Transverse colon (tissue), 4 donors: Measurements from ENCODE around the gene TUBB3. TPM values are rescaled to one million over a fixed set of nuclear protein-coding genes. Genes with fewer than 3 reads are reported as not detected.

Experiments used
- DNase-seq: peaks from one replicate; pipeline ENCODE4 v3.0.0-alpha.2; 2019
- H3K27ac ChIP-seq, 4 donors: fragments of 200-600 bp; sonication (generic); 2 replicates each; pipeline ENCODE4 v1.5.1; 2016 to 2018; ENCODE audit warnings: inconsistent platforms in 4 of 4
- H3K27me3 ChIP-seq: fragments of 200-600 bp; sonication (generic); 2 replicates; pipeline ENCODE4 v1.5.1; 2017; ENCODE audit warnings: inconsistent platforms
- H3K36me3 ChIP-seq, 4 donors: fragments of 200-600 bp; sonication (generic); 2 replicates each; pipeline ENCODE4 v1.5.1; 2017 to 2019; ENCODE audit warnings: inconsistent platforms in 4 of 4
- H3K4me1 ChIP-seq, 4 donors: fragments of 200-600 bp; sonication (generic); 2 replicates each; pipeline ENCODE4 v1.5.1; 2017 to 2020; ENCODE audit warnings: inconsistent platforms in 4 of 4
- H3K4me3 ChIP-seq, 4 donors: fragments of 200-600 bp; sonication (generic); 1 replicate in 1 of 4; 2 replicates in 3 of 4; pipeline versions ENCODE4 v1.5.1 to v1.6.1; 2017 to 2019; ENCODE audit warnings: inconsistent platforms in 4 of 4
- H3K9me3 ChIP-seq, 2 donors: fragments of 200-600 bp; sonication (generic); 2 replicates each; pipeline ENCODE4 v1.5.1; 2017 to 2019; ENCODE audit warnings: inconsistent platforms in 2 of 2
- EP300 ChIP-seq: sonication (generic); formaldehyde crosslinking; IDR thresholded peaks from one replicate; pipeline ENCODE4 v1.6.1; 2017; ENCODE audit warnings: antibody characterized with exemption, low read depth
- POLR2A ChIP-seq: fragments of 450-650 bp; IDR thresholded peaks from one replicate; pipeline ENCODE4 v1.6.1; 2016; ENCODE audit warnings: antibody characterized with exemption, mild to moderate bottlenecking, moderate library complexity
- POLR2AphosphoS5 ChIP-seq, 3 donors: sonication (generic); formaldehyde crosslinking; IDR thresholded peaks; one replicate each; pipeline ENCODE4 v1.6.1; 2016; ENCODE audit warnings: antibody characterized with exemption in 3 of 3
- WGBS, 2 donors: methylation state at CpG; one replicate each; pipeline ENCODE4 v1.1.5; 2018; ENCODE audit warnings: low coverage in 1 of 2; 5-methylcytosine and 5-hydroxymethylcytosine counted together
- in situ Hi-C, 4 donors: fragments of 200-750 bp; cut with MboI; loops; one replicate each; pipeline versions ENCODE4 v1.15.0 to v1.15.1; 2017; ENCODE audit warnings: low sequenced_read_pairs in 3 of 4, low pct_ligation_motif_present in 1 of 4, low pct_unique_long_range_greater_than_20kb in 1 of 4
- intact Hi-C: fragments of 100-400 bp; cut with DNase I; formaldehyde crosslinking; loops from one replicate; pipeline ENCODE4 v1.15.1; 2023; ENCODE audit warnings: low total_unique reads
- total RNA-seq, 4 donors: library from RNA; depleted of rRNA; stranded (reverse); fragments of >200 nt; gene quantifications; one replicate each; pipeline ENCODE4 v1.1.0, GENCODE V29; 2016
- TF ChIP-seq, protein P1 (sequence below), 5 experiments: fragments of 200-600 bp in 3 of 5; fragments of 450-650 bp in 2 of 5; sonication (generic) in 3 of 5; IDR thresholded peaks; 1 replicate in 2 of 5; 2 replicates in 3 of 5; pipeline ENCODE4 v1.5.1; 2016 to 2017; ENCODE audit warnings: antibody characterized with exemption in 5 of 5, inconsistent platforms in 3 of 5, mild to moderate bottlenecking in 2 of 5, moderate library complexity in 1 of 5

The TUBB3 gene
- total RNA-seq, 4 donors from 2014 or later = 2.4 to 12.7 (median 4.6) TPM

GRCh38 chr16:89958596-89958995, 35.5 kb downstream of the TUBB3 start:
- Histone ChIP-seq H3K4me3 (no peak overlapping the region), H3K4me1 (no peaks in the 10 kb centered on the region), H3K27me3 (no peaks in the 10 kb centered on the region), H3K36me3 (peaks cover 0 to 5% (median 2%) of the 10 kb centered on the region in 4 donors), H3K27ac (no peak overlapping the region), H3K9me3 (no peaks in the 10 kb centered on the region)
- intact Hi-C loops (no loop called here), in situ Hi-C loops (no loop called here)
- no peak for DNase-seq
- WGBS, 2 donors = 66 to 96% methylated on average over 6 to 10 of the region's 10 CpGs
- TF ChIP-seq, protein P1, sequence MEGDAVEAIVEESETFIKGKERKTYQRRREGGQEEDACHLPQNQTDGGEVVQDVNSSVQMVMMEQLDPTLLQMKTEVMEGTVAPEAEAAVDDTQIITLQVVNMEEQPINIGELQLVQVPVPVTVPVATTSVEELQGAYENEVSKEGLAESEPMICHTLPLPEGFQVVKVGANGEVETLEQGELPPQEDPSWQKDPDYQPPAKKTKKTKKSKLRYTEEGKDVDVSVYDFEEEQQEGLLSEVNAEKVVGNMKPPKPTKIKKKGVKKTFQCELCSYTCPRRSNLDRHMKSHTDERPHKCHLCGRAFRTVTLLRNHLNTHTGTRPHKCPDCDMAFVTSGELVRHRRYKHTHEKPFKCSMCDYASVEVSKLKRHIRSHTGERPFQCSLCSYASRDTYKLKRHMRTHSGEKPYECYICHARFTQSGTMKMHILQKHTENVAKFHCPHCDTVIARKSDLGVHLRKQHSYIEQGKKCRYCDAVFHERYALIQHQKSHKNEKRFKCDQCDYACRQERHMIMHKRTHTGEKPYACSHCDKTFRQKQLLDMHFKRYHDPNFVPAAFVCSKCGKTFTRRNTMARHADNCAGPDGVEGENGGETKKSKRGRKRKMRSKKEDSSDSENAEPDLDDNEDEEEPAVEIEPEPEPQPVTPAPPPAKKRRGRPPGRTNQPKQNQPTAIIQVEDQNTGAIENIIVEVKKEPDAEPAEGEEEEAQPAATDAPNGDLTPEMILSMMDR (IDR thresholded peaks at IDR 0.05) = no peak
- TF ChIP-seq POLR2AphosphoS5 (IDR thresholded peaks at IDR 0.05) (no peak), POLR2A (no peak), EP300 (no peak)

DNA sequence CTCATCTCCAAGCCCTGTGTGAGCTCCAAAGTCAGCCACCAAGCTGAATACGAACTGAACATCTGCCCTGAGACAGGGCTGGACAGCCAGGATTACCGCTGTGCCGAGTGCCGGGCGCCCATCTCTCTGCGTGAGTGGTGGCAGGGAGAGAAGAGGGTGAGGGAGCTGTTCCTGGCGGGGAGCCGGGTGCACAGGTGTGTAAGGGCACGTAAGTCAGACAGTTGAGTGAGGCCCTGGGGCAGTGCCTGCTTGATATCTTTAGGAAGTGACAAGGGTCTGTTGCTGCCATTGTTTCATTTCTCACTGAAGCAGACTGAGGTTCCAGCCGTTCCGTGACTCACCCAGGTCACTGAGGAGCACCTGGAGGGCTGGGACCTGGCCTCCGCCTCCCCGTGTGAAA, 37.8 kb downstream of the TUBB3 start:
- WGBS, 2 donors = 87 to 93% methylated on average over 3 to 13 of the region's 13 CpGs
- H3K27me3 ChIP-seq = no peaks in the 10 kb centered on the region
- H3K36me3 ChIP-seq = peaks cover 0 to 5% (median 2%) of the 10 kb centered on the region in 4 donors
- H3K9me3 ChIP-seq = no peaks in the 10 kb centered on the region
- no peak overlapping the region for H3K27ac ChIP-seq
- no peaks in the 10 kb centered on the region for H3K4me1 ChIP-seq
- intact Hi-C loops (no loop called here), in situ Hi-C loops (no loop called here)
- no peak for DNase-seq
- H3K4me3 ChIP-seq = no peak overlapping the region
- TF ChIP-seq EP300 (no peak), POLR2AphosphoS5 (IDR thresholded peaks at IDR 0.05) (no peak)
- TF ChIP-seq, protein P1 (IDR thresholded peaks at IDR 0.05) = no peak

DNA sequence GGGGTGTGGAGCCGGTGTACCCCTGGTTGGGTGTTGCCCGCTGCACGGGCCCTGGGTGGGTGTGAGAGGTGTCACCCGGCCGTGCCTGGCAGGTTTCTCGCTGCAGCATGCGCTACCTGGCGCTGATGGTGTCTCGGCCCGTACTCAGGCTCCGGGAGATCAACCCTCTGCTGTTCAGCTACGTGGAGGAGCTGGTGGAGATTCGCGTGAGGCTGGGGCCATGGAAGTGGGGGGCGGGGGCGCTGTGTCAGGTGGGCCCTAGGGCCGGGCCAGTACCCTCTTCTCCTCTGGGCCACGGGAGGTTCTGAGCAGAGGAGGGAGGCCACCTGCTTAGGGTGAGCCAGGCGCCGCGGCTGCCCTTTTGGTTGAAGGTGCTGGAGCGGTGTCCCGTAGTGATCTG, 38.8 kb downstream of the TUBB3 start:
- no peaks in the 10 kb centered on the region for H3K9me3 ChIP-seq
- TF ChIP-seq, protein P1 (IDR thresholded peaks at IDR 0.05) = no peak
- TF ChIP-seq EP300 (no peak), POLR2AphosphoS5 (IDR thresholded peaks at IDR 0.05) (no peak), POLR2A (no peak)
- in situ Hi-C loops (no loop called here), intact Hi-C loops (no loop called here)
- H3K36me3 ChIP-seq = peaks cover 0 to 5% (median 2%) of the 10 kb centered on the region in 4 donors
- DNase-seq = no peak
- 96% methylated on average over 22 of the region's 23 CpGs; no CpG with 5 or more reads in 1 of the 2 donors for WGBS, 2 donors
- no peaks in the 10 kb centered on the region for H3K4me1 ChIP-seq
- H3K27me3 ChIP-seq = no peaks in the 10 kb centered on the region
- no peak overlapping the region for H3K27ac ChIP-seq
- H3K4me3 ChIP-seq = no peak overlapping the region

DNA sequence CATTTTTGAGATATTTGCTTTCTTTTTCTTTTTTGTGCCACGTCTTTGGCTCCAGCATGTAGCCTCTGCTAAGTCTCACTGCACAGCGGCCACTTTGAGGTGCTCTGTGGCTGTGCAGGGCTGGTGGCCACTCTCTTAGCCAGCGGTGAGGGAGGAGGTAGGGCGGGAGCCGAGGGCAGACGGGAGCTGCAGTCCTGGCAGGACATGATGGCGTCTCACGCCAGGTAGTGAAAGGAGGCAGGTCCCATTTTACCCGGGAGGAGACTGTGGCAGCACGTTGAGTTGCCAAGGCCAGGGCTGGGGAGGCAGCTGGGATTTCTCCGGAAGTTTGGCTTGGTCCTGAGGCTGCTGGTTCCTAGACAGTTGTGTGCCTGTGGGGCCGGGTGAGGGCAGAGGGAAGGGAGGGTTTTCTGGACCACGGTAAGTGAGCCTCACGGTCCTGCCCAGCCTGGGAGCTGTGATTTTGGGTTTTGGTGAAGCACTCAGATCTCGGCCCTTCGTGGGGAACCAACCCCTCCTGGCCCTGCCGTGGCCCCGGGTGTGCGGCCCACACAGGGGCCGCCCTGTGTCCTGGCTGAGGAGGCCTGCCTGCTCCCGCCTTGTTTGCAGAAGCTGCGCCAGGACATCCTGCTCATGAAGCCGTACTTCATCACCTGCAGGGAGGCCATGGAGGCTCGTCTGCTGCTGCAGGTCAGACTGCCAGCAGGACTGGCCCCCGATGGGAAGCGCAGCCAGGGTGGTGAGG, 39.8 kb downstream of the TUBB3 start:
- Histone ChIP-seq H3K27me3 (no peaks in the 10 kb centered on the region), H3K27ac (no peak overlapping the region), H3K9me3 (no peaks in the 10 kb centered on the region), H3K4me3 (no peak overlapping the region), H3K4me1 (no peaks in the 10 kb centered on the region), H3K36me3 (peaks cover 0 to 1% (median 0%) of the 10 kb centered on the region in 4 donors)
- intact Hi-C loops (no loop called here), in situ Hi-C loops (no loop called here)
- no peak for DNase-seq
- TF ChIP-seq, protein P1 (IDR thresholded peaks at IDR 0.05) = no peak
- TF ChIP-seq POLR2AphosphoS5 (IDR thresholded peaks at IDR 0.05) (no peak), POLR2A (no peak), EP300 (no peak)
- 86 to 100% methylated on average over 2 to 25 of the region's 26 CpGs for WGBS, 2 donors
